Activated CD4-positive, CD25-positive, alpha-beta regulatory T cell treated with anti-CD3 and anti-CD28 coated beads, Interleukin-2, amount 50 U/mL, for 16 hours (primary cell): ENCODE results near the gene PSMC3IP.
"Not testable (repeated sequence)": the region's sequence is repeated elsewhere in the genome, so short reads cannot be mapped to it uniquely, and the experiment has no call there.

Experiments
- DNase-seq: peaks from one replicate; pipeline ENCODE4 v3.0.0-alpha.2; 2020; ENCODE audit warnings: low read depth, low spot score

PSMC3IP gene

GRCh38 chr17:42577532-42578281 is at the start of gene PSMC3IP:
PSMC3IP (minus strand) TSS chr17:42577729; CDS start chr17:42577686, 43 bp downstream.
- DNase-seq, result peak; percentile 88

DNA sequence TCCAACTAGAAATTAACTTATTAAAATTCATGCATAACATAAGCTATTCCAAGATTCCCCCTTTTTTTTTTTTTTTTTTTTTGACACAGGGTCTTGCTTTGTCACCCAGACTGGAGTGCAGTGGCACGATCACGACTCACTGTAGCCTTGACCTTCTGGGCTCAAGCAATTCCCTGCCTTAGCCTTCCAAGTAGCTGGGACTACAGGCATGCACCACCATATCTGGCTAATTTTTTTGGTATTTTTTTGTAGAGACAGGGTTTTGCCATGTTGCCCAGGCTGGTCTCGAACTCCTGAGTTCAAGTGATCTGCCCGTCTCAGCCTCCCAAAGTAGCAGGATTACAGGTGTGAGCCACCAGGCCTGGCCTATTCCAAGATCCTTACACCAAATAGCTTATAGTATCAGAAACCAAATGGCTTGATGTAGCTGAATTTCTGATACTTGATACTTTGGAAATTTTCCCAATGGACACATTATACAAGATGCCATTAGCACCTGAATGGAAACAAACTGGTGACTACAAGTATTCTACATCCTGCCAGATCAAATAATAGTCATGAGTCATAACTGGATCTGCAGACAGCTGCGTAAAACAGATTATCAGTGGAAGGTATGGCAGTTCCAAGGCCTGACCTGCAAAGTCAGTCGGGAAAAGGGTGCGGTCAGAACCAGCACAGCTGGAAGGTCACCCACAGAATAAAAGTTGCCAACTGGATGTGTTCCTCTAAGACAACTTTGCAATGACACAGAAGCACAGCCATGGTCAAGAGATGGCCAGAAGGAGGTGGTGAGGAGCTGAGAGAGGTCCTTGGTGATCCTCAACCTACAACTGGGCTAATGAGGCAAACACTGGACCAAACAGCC is 46.4 kb upstream of the PSMC3IP start:
- no peak for DNase-seq

DNA sequence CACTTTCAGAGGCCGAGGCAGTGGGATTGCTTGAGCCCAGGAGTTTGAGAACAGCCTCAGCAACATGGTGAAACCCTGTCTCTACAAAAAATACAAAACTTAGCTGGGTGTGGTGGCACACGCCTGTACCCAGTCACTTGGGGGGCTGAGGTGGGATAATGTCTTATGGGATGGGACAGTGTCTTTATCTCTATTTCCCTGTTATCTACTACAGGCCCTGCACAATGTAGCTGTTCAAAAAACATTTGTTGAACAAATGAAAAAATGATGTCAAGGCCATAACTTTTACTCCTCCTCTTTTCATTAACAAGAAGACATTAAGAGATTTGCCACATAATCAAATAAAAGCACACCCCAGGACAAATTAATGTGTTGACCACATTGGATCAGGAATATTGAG is 45.7 kb upstream of the PSMC3IP start:
- no peak for DNase-seq

- not testable (repeated sequence) for DNase-seq
These were observed 44.5 kb upstream of the PSMC3IP start for GRCh38 chr17:42621987-42622386.

GRCh38 chr17:42618442-42619150 is 41.1 kb upstream of the PSMC3IP start:
- no peak for DNase-seq

- no peak for DNase-seq
These were observed 40.5 kb upstream of the PSMC3IP start for GRCh38 chr17:42617956-42618431.

- DNase-seq, result no peak
These were observed 36.3 kb upstream of the PSMC3IP start for GRCh38 chr17:42613699-42614295.

GRCh38 chr17:42612013-42612412 is 34.5 kb upstream of the PSMC3IP start:
- DNase-seq, result no peak

DNA sequence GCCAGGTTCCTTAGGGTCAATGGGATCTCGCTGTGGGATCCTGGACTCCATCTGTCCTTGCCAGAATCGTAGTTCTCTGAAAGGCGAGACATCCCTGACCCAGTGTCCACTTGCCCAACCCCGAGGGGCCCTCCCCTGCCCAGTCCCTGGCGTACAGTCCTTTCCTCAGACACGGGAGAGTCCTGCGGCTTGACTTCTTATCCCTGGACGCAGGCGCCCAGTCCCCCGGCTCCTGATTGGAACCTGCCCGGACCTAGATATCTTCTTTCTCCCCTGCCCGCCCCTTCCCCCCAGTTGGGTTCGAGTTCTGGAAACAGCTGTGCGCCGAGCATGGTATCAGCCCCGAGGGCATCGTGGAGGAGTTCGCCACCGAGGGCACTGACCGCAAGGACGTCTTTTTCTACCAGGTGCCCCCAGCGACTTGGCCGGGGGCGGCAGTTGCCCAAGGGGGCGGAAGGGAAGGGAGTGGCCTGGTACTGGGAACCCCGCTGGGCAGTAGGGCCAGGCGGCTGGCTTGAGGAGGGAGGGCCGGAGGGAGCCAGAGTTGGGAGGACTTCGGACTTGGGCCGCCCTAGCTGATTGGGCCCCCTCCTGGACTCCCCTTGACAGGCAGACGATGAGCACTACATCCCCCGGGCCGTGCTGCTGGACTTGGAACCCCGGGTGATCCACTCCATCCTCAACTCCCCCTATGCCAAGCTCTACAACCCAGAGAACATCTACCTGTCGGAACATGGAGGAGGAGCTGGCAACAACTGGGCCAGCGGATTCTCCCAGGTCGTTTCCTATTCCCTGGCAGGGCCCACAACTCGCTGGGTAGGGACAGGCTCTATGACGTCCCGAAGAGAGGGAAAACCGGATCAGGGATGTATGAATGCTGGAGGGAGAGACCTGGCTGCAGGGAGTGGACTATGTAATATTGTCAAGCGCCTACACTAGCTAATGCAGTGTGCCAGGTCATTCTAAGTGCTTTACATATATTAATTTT is 32.6 kb upstream of the PSMC3IP start:
- not testable (repeated sequence) for DNase-seq

DNA sequence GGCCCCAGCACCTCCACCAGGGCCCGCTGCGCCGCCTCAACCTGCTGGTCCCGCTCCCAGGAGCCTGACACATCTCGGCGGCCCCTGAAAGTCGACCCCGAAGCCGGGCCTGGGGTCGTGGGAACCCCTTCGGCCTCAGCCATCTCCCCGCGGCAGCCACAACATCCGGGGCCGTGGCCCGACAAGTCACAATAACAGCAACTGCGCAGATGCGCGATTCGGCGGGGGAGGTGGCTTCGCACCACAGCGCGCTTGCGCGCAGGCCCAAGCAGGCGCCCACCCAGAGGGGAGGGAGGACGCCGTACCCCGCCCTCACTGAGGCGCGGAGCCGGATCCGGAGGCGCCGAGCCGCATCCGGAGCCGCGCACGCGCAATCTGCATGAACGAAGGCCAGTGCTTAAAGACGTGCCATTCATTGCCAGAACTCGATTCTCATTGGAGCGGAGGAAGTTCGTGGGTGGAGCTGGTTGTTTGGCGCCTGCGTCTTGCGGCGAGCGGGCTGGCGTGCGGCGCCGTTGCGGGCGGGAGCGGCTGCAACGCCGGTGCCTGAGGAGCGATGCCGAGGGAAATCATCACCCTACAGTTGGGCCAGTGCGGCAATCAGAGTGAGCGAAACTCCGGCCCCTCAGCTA is 31.8 kb upstream of the PSMC3IP start, which contains the start of the genes RETREG3 and TUBG1:
Gene RETREG3 (minus strand): TSS at position 193 of the 632 bp plus-strand sequence. CDS start 50 bp downstream, at position 143.
Gene TUBG1 (plus strand): TSS at position 502 of the 632 bp plus-strand sequence. CDS start 55 bp downstream, at position 557.
- peak; percentile 98 for DNase-seq

DNA sequence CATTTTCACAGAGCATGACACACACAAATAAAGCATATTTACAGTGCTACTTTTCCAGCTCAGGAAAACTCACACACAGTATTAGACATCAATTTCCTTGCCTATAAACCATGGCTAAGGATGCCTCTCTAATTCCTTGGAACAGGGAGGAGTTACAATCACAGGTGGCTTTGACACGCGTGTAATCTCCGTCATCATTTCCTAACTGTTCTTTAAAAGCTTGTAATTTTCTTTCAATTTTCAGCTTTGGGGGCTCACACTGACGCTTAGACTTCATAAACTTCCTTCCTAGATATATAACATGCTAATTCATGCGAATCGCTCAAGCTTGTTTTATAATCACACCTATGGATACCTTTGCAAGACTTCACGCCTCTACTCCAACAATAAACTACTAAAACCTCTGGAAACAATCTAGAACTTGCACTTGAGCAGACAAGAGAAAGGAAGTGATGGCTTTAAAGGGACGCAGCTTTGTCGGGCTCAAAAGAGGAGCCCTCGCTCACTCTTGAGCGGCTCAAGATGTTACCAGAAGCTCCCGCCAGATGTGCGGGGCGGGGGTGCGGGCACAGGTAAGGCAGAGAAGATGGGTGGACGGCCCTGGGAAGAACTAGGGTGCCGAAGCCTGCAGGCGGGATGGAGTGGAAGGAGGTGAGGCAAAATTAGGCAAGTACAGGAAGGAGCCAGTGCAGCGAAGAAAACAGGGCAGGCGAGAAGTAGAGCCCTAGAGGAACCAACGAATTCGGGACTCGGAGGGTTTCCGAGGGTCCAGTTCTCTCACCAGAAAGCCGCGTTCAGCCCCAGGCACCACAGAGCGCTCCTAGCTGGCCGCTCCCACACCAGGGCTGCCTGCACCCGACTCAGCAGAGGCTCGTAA is 31.0 kb upstream of the PSMC3IP start:
- DNase-seq, result peak; percentile 0

DNA sequence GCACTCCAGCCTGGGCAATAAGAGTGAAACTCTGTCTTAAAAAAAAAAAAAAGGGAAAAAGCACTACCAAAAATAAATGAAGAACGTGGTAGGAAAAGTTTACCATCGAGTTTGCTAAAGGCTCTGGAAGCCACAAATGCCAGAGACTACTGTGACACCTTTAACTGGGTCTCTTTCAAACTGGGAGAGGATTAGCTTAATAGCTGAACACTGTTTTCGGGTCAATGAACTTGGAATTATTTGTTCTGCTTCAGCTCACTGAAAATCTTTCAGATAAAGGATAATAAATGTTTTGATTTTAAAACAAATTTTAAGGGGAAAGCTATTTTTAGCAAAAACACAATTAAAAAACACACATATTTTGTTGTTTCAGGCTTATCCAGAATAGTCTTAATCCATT is 30.2 kb upstream of the PSMC3IP start:
- no peak for DNase-seq

DNA sequence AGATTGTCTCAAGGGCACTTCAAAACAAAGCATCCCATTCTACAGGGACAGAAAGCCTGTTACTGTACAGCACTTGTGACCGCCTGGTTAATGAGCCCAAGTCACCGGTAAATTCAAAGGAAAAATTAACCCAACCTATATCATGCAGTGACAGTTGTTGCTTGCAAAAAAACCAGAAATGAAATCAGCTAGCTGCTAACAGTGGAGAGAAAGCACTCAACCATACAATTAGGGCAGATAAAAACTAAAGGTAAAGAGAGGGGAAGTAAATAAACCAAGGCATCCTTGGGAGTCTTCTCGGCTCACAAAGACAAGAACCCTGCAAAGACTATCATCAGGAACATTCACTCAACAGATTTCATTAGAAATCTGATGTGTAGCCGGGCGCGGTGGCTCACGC is 25.8 kb upstream of the PSMC3IP start:
- no peak for DNase-seq

GRCh38 chr17:42598905-42599304 is 21.4 kb upstream of the PSMC3IP start:
- DNase-seq, result no peak

DNA sequence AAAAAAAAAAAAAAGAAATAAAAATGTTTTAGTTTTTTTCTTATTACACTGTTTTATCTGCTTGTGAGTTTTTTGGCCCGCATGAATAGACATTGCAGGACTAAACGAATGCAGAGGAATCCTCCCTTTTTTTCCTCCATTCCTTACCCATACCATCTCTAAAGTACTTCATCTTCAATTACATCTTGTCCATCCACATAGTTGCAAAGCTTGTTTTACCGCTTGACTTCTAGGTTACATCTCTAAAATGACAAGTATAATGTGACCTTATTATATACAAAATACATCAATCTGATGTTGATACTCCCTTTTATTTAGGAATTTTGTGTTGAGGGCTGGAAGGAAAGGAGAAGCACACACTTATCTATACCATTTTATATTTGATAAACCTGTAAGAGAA is 18.9 kb upstream of the PSMC3IP start:
- DNase-seq, result no peak

- DNase-seq, result no peak
These were observed 13.9 kb upstream of the PSMC3IP start for GRCh38 chr17:42591411-42591810.

DNA sequence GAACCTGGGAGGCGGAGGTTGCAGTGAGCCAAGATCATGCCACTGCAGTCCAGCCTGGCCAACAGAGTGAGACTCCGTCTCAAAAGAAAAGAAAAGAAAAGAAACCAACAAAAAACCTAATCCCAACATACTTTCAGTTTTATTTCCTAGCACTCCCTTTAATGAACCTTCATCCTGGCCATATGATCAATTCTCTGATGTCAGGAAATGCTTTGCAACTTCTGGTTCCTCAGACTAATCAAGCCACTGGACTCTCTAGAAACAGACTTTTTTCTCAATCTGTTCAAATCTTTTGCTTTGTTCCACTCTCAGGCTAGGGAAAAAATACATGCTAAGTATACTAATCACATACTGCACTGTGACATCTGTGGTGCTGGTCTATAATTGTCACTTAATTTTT is 13.4 kb upstream of the PSMC3IP start:
- no peak for DNase-seq

- no peak for DNase-seq
These were observed 9.1 kb upstream of the PSMC3IP start for GRCh38 chr17:42586514-42587230.
